HG02943 (cell line): Measurements from ENCODE around the gene PRM3.

Experiments
- ATAC-seq: cut with Tn5 transposase; IDR thresholded peaks from one replicate; pipeline ENCODE4 v1.9.1; 2021; ENCODE audit warnings: mild to moderate bottlenecking, low read depth, moderate library complexity; ENCODE audit not compliant: unreplicated experiment

PRM3 gene

DNA sequence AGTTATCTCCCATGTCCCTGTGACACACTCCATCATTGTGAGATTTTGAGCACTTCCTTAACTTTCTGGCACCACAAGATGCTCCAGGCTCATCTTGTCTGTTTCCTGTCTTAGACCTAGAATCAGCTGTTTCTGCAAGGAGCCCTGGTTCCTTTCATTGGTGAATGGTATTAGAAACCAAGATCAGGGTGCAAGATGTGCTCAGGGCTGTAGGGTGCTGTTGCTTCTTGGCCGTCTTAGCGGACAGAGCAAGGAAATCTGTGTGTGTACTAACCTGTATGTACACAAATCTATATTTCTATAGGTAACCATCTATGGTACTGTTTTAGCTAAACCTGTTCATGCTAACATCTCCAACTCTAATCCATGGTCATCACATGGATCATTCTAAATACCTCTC, 15.8 kb upstream of the PRM3 start:
- ATAC-seq, result no peak

DNA sequence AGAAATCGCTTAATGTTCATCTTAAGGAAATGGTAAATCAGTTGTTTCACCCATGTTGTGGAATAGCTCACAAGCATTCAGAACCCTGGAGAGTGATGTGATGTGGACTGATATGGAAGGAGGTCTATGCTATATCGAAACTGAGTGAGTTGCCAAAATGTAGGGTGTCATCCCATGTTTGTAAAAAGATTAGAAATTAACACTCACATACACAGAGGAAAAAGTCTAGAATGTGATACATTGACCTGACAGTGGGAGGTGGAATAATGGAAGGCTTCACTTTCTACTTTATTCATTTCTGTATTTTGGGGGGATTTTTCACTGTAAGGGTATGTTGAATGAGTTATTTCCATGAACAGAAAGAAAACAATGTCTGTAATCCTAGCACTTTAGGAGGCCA, 12.4 kb upstream of the PRM3 start:
- ATAC-seq, result no peak

DNA sequence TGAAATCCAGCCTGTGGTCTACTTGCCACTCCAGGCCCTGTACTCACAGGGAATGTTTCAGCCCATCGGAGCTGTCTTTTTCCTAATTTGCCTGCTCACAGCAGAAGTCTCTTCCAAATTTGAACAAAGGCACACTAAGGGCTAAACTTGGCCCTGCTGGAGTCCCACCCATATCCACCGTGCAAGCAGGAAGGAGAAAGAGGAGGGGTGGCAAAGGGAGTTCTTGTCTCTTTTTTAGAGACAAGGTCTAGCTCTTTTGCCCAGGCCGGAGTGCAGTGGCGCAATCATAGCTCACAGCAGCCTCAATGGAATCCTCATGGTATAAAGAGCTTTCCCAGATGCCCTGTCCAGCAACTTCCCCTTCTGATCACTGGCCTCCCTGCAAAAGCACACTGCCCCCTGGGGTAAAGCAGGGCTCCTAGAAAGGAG, 10.4 kb upstream of the PRM3 start:
- ATAC-seq, result no peak

DNA sequence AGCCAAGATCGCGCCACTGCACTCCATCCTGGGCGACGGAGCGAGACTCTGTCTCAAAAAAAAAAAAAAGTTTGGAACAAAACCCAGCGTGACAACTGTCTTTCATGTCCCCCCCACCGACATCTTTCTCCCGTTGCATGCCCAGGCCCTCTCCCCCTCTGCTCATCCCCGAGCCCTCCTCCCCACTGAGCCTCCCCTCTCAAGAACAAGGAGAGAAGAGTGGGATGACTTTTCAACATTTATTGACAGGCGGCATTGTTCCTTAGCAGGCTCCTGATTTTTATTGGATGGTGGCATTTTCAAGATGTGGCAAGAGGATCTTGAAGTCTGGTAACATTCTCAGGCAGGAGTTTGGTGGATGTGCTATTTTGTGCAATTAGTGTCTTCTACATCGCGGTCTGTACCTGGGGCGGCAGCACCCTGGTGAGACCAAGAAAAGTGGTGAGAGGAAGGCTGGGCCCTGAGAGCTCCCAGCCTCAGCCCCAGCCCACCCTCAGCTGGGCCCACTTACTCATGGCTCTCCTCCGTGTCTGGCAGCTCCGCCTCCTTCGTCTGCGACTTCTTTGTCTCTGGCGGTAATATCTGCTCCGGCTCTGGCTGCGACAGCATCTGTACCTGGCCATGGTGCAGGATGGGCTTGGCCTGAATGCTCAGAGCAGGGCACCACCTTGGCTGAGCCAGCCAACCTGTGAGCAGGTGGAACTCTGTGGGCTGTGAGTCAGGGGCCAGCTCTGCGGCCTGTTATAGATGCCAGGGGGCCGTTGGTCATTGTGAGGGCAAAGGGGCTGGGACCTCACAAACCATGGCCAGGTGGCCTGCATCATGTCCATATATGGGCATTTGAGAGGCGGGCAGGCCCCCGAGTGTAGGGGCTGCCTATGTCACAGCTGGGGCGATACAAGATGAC, 7.4 kb upstream of the PRM3 start, which contains the start of gene PRM1:
Gene PRM1, minus strand, starts transcription at position 715 of the 907 bp plus-strand sequence. Its CDS starts 92 bp downstream, at position 623.
- ATAC-seq, result no peak

DNA sequence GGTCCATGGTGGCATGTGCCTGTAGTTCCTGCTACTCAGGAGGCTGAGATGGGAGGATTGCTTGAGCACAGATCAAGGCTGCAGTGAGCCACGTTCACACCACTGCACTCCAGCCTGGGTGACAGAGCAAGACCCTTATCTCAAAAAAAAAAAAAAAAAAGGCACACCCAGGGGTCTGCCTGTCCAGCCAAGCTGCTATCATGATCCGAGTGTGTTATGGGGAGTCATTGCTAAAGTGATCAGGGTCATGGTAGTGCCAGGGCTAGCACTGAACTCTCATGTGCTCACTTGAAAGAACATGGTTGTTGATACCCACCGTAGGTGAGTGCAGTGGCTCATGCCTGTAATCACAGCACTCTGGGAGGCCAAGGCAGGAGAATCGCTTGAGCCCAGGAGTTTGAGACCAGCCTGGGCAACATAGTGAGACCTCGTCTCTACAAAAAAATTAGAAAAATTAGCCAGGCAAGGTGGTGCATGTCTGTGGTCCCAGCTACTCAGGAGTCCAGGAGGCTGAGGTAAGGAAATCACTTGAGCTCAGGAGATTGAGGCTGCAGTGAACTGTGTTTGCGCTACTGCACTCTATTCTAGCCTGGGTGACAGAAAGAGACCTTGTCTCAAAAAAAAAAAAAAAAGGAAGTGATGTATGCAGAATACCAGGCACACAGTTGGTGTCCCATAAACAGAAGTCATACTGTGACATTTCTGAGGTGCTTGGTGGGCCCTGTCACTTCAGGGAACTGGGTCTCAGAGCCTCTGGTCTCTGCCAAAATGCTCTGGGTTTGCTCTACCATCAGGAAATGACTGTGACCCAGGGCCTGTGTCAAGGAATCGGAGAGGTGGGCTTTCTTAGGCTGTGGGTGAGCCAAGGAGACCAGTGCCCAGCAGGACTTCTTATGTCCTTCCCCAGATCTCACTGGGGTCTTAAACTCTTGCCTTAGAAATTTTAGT, 5.5 kb upstream of the PRM3 start:
- ATAC-seq, result no peak

DNA sequence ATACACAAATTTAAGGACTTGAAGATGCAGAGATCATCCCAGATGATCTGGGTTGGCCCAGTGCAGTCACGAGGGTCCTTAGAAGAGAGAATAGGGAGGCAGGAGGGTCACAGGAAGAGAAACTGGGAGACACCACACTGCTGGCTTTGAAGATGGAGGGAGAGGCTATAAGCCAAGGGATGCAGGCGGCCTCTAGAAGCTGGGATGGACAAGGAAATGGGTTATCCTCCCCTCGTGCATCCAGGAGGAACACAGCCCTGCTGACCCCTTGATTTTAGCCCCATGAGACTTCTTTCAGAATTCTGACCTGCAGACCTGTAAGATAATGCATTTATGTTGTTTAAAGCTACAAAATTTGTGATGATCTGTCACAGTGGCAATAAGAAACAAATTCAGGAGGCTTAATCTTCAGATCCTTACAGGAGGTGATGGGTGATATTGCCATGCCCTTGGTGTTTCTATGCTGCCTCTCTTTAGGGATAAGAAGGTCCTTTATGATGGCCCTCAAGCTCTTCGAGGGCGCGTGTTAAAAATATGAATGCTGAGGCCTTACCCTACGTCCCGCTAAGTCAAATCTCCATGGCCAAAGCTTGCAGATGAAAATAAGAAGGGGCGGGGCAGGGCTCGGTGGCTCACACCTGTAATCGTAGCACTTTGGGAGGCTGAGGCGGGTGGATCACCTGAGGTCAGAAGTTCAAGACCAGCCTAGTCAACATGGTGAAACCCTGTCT, 4.3 kb upstream of the PRM3 start:
- ATAC-seq, result no peak

DNA sequence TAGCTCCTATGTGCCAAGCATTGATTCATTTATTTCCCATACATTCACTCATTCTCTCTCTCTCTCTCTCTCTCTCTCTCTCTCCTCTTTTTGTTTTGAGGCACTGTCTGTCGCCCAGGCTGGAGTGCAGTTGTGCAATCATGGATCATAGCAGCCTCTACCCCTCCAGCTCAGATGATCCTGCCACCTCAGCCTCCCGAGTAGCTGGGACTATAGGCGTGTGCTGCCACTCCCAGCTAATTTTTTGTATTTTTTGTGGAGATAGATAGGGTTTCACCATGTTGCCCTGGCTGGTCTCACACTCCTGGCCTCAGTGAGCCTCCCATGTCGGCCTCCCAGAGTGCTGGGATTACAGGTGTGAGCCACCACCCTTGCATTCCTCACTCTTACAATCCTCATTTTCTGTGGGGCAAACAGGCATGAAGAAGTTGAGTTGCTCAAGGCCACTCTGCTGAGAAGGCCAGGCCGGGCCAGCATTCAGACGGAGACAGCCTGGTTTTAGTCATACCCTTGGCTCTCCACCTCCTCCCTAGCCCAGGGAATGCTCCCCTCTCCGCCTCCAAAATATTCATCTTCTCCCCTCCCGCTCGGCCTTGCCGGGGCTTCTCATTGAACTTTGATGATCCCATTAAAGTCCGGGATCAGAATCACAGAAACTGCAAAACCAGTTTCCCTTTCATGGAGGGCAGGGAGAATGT, 3.6 kb upstream of the PRM3 start:
- no peak for ATAC-seq

DNA sequence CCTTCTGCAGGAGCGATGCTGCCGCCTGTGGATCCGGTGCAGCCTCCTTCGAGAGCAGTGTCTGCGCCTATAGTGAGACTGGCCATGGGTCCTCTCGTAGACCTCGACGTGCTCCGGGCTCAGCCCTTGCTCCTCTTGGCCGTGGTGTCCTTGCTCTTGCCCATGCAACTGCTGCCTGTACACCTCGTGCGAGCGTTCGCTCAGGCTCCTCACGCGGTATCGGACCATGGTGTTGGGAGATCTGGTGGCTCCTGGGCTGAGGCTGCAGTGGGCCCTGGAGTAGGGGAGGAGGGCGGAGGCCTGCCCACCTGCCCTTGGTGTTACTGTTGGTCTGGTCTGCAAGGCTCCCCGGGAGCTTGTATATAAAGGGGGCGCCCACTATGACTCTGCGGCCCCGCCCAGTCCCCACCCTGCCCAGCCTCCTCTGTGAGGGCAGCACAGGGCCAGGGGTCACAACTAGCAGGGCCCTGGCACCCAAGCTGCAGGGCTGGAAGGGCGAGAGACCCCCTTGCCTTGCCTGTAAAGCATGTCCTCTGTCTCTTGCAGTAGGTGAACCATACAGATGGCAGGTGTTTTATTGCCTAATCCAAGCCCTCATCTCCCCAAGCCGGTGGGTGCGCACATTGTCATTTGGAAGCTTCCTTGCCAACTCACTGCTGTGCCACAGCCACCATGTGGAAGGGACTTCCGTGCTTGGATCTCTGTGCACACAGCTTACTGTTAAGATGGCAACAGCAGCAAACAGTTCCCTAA, 2.9 kb upstream of the PRM3 start, which contains the start of gene PRM2:
Gene PRM2, minus strand, starts transcription at position 338 of the 753 bp plus-strand sequence. Its CDS starts 110 bp downstream, at position 228.
- no peak for ATAC-seq

DNA sequence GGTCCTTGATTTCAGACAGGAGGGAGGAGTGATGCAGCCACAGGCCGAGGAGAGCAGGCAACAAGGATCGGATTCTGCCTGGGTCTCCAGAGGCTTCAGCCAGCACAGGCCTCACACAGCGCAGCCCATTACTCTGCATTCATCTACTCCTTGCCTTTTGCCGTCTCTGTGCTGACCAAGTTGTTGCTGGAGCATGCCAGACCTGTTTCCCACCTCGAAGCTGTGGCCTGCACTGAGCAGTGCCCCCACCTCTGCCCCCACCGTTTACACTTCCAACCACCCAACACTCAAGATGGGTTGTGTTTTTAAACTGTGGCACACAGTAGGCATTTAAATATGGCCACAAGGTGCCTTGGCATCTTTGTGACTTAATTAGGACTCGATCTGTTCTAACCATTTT, 1.5 kb upstream of the PRM3 start:
- ATAC-seq, result no peak

DNA sequence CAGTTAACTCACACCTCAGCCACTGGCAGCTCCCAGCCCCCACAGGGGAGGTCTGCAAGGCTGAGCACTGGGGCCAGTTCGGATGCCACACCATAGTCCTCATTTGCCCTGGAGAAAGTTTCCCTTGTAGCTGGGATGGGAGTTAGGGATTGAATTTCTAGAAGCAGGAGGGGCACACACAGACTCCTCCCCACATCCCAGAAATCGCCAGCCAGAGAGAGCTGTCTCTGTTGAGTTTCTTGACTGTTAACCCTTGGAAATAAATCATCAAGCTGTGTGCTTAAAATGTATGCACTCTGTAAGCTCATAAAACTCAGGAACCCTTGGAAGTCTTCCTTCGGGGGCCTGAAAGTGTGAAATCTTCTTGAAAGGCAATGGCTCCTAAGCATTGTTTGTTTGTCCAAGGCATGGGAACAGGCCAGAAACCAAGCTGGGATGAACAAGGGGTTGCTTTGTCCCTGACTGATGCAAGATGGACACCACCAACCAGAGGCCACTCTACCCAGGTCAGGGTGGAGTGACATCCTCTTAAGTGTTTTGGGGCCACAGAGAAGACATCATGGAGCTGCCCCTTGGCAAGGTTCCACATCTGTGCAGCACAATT, 394 bp upstream of the PRM3 start:
- ATAC-seq, result no peak

DNA sequence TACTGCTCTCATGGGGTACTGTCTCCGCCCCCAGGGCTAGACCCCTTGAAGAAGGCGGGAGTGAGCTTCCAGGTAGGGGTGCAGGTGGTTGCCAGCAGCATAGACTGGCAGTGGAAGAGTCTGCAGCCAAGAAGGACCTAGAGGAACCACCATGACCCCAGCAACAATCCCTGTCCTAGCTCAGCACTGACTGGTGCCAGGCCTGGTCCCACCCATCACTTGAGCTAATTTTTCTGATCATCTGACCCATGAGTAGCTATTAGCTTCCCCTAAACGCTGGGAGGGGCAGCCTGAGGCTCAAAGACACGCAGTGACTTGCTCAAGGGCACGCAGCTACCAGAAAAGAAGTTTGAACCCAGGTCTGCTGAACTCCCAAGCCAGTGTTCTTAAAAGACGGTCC, 945 bp downstream of the PRM3 start:
- no peak for ATAC-seq

DNA sequence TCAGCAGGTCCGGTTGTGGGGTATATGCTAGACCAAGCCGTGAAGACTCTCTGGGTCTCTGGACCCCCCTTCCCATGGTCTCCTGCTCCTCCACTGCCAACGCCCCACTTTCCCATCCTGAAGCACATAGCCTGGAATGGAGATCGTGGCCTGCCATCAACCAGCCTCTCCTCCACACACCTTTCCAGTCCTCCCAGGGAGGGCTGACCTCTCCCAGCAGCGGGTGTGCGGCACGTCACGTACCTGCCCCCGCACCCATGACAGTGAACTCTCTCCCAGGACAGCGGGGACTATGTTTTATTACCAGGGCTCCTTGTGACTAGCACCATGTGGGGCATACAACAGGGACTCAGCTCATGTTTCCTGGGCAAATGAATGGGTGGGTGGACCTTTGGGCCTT, 1.8 kb downstream of the PRM3 start:
- ATAC-seq, result no peak

DNA sequence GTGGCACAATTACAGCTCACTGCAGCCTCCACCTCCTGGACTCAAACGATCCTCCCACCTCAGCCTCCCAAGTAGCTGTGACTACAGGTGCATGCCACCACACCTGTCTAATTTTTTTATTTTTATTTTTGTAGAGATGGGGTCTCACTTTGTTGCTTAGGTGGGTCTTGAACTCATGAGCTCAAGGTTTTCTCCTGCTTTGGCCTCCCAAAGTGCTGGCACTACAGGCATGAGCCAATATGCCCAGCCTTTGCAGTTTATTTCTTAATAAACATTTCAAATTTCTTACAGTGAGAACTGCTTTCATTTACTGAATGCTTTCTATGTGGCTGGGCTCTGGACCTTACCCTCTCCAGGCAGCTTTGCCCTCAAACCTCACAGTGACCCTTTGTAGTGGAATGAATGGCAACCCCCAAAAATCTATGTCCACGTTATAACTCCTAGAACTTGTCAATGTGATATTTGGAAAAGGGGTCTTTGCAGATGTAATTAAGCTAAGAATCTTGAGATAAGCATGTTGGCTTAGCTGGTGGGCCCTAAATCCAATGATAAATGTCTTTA, 2.7 kb downstream of the PRM3 start:
- no peak for ATAC-seq

DNA sequence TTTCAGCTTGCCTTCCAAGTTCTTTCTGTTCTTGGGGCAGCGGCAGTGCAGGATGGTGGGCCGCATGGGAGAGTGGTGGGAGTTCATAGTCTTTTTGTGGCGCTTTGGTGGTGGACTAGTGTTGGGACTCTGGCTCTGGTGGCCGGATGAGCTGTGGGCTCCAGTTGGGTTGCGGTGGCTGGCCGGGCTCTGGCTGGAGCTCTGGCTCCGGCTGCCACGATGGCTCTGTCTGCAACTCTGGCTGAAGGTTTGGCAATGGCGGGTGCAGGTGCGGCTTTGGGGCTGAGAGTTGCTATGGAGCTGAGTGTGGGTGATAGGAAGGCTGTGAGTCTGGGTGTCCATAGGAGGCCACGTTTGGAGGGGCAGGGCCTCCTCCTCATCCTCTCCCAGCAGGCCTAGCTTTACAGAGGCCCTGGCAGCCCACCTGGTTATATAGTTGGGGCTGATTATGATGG, 4.5 kb downstream of the PRM3 start, which contains the start of gene TNP2:
Gene TNP2, minus strand, starts transcription at position 405 of the 455 bp plus-strand sequence. Its CDS starts 63 bp downstream, at position 342.
- ATAC-seq, result no peak

DNA sequence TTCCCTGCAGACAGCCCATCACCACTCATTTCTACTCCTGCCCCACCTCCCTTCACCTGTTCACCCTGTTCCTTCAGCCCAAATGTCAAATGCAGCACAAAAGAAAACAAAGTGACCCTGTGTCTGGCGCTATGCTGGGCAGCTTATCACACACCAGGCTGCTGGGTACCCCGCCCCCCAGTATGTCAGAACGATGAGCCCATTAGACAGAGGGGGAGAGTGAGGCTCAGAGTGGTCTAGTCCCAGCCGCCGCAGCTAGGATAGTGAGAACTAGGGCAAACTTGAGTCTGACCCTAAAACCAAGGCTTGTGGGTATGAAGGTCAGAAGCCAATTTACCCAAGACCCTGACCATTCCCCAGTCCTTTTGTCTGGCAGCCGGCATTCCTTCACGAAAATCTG, 8.3 kb downstream of the PRM3 start:
- no peak for ATAC-seq

DNA sequence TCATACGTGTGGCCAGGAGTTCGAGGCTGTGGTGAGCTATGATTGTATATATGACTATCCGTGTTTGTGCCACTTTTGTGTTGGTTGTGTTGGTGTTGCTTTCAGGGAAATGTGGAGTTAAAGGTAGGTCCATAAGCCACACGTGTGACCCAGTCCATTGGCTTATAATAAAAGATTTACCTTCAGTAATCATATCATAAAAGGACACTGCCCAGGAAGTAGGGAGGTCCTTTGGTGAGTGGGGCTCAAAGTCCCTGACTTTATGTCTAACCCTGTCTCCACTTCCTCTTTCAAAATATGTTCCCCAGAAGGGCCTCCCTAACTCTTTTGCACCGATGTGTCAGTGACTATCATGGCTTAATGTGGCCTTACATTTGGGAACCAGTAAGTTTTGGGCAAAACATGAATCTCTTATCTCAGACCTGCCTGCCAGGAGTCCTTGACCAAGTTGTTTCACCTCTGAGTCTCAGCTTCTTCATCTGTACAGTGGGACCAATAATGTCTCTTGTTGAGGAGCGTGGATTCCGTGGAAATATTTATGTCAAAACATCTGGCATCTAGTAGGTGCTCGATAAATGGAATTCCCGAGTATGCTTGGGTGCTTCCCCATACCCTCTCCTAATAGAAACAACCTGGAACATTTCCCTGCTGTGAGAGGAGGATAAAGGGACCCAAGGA, 9.1 kb downstream of the PRM3 start:
- no peak for ATAC-seq

DNA sequence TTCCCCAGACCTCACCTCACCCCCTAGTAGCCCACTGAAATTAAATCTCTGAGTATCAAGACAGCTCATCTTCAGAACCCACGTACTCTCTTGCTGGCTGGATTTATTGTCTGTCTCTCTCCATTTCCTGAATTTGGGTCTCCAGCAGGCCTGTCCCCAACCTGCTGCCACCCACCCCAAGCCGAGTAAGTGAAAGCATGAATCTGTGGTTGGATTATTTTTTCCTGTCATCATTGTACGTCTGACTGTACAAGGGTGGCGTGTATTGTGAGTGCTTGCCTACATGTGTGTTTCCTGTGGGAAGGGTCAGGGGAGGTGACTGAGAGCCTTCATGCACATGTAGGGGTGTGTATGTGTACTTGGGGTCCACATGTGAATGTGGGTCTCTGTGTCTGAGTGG, 9.7 kb downstream of the PRM3 start:
- ATAC-seq, result no peak

DNA sequence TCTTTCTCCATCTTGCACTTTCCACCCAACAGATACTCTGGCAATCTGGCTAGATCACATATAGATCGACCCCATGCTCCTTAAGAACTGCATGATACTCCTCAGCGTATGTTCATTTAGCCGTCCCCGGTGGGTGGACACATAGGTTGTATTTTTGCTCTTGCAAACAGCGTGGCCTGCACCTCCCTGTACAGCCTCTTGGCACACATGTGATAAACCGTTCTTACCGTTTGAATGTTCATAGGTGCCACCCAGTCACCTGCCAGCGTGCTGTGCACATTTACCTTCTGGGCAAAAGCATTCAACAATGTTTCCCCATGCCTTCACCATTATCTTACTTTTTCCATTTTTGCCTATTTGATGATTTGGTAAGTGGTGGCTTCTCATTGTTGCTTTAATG, 10.5 kb downstream of the PRM3 start:
- ATAC-seq, result no peak
